ENCODE data around the gene AKT3.

DNA sequence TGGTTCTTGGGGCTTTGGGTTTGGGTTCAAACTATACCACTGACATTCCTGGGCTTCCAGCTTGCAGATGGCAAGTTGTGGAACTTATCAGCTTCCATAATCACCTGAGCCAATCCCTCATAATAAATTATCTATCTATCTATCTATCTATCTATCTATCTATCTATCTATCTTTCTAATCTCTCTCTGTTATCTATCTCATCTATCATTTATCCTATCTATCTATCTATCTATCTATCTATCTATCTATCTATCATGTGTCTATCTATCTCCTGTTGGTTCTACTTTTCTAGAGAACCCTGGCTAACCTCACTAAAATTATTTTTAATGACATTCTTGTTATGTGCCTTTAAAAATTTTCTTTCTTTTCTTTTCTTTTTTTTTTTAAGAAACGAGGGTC lies 35.8 kb upstream of the AKT3 start:
- TF ChIP-seq CTCF (IDR thresholded peaks at IDR 0.05; ENCODE audit: low read length) (no peak), EZH2 (optimal IDR thresholded peaks at IDR 0.05; ENCODE audit: low read depth, low read length) (no peak)

All from MM.1S (cell line).